ENCODE data around the gene GRIN2A.

Gene GRIN2A

DNA sequence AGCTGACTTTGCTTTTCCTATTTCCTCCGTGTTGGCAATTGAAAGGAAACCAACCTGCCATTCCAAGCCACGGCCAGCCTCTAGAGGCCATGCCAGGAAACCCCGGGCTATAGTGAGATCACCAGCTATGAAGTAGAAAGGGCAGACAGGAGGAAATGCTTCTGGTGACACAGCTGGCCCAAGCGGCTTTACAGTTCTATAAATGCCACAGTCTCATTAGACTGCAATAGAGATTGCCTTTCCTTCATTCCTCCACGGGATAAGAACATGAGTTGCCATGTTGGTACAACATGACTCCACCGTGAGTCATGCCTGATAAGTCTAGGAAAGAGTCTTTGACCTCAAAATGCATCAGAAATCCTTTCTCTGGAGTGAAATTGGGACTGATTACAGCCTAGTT is 384.9 kb downstream of the GRIN2A start:
- no peak for DNase-seq (ENCODE audit: low spot score)
- TF ChIP-seq, protein P1, sequence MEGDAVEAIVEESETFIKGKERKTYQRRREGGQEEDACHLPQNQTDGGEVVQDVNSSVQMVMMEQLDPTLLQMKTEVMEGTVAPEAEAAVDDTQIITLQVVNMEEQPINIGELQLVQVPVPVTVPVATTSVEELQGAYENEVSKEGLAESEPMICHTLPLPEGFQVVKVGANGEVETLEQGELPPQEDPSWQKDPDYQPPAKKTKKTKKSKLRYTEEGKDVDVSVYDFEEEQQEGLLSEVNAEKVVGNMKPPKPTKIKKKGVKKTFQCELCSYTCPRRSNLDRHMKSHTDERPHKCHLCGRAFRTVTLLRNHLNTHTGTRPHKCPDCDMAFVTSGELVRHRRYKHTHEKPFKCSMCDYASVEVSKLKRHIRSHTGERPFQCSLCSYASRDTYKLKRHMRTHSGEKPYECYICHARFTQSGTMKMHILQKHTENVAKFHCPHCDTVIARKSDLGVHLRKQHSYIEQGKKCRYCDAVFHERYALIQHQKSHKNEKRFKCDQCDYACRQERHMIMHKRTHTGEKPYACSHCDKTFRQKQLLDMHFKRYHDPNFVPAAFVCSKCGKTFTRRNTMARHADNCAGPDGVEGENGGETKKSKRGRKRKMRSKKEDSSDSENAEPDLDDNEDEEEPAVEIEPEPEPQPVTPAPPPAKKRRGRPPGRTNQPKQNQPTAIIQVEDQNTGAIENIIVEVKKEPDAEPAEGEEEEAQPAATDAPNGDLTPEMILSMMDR (IDR thresholded peaks at IDR 0.05; ENCODE audit: extremely low read depth, missing control alignments): no peak

GRCh38 chr16:9793623-9794022 is 388.6 kb downstream of the GRIN2A start:
- DNase-seq (ENCODE audit: low spot score): no peak
- TF ChIP-seq, protein P1 (IDR thresholded peaks at IDR 0.05; ENCODE audit: extremely low read depth, missing control alignments): no peak

DNA sequence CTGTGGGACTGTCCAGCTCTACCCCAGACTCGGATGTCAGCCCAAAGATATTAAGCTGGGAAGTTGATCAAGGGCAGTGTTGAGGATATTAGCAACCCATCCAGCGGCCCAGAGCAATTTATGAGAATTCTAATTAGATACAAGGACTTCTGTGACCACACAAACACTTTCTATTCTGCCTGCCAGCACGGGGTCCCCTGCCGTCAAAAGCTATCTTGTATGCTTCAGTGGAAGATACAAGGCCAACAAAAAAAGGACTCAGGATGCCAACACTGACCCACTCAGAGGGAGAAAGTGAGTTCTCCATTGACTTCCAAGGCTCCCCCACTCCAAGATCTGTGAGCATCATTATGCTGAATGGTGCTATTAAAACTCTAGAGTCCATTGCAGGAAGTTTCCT is 390.7 kb downstream of the GRIN2A start:
- DNase-seq (ENCODE audit: low spot score): no peak
- TF ChIP-seq, protein P1 (IDR thresholded peaks at IDR 0.05; ENCODE audit: extremely low read depth, missing control alignments): no peak

DNA sequence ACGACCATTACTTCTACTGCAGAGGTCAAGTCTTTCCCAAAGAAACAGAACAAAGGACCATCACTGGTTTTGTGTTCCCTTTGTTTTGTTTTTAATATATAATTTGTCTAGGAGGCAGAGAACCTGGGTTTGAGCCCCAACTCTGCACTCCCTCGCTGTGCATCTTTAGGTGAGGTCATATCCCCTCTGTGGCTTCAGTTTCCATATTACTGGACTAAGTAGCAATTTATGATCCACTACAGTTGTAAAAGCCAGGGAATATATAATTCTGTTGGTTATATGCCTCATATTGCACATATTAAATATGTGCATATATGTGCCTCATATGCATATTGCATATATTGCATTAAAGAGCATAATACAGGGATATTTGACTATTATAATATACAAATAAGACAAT is 392.0 kb downstream of the GRIN2A start:
- TF ChIP-seq, protein P1 (IDR thresholded peaks at IDR 0.05; ENCODE audit: extremely low read depth, missing control alignments): no peak
- no peak for DNase-seq (ENCODE audit: low spot score)

DNA sequence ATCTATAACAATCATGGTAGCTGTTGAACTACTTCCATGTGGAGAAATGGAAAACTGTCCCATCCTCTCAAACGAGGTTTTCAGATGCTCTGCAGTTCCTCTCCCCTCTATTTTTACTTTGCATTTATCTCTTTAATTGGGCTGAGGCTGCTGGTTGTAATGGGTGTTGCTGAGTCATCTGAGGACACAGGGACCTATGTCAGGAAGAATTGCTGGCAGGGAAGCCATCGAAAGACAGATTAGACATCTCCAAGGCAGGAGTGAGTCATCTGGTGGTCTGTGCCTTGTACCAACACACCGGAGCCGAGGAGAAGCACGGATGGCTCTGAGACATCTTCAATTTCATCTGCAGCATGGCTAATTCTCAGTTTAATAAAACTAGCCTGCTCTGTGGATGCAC is 394.5 kb downstream of the GRIN2A start:
- TF ChIP-seq, protein P1 (IDR thresholded peaks at IDR 0.05; ENCODE audit: extremely low read depth, missing control alignments): no peak
- no peak for DNase-seq (ENCODE audit: low spot score)

- no peak for DNase-seq (ENCODE audit: low spot score)
- TF ChIP-seq, protein P1 (IDR thresholded peaks at IDR 0.05; ENCODE audit: extremely low read depth, missing control alignments): no peak
These were observed 401.4 kb downstream of the GRIN2A start for GRCh38 chr16:9780831-9781230.

DNA sequence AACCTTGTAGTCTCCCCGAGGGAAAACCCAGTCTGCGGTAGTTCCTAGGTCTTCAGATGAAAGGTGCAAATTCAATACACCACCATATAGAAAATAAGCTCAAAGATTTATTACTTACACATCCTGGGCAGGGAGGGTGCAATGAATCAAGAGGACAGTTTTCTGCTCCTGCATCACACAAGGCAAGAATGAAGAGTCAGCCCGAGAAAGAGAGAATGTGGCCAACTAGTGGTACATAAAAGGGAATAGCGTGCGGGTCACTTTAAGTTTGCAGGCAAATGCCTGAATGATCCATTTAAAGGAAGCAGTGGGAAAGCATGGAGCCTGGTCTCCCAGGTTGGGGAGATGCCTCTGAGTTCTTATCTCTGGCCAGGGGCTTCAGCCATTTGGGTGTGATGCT is 403.4 kb downstream of the GRIN2A start:
- TF ChIP-seq, protein P1 (IDR thresholded peaks at IDR 0.05; ENCODE audit: extremely low read depth, missing control alignments): no peak

More for the DNA sequence above, 403.4 kb downstream of the GRIN2A start:
- no peak for DNase-seq (ENCODE audit: low spot score)

Measured in GM20000 (cell line).